Activated CD4-positive, alpha-beta T cell treated with anti-CD3 and anti-CD28 coated beads for 36 hours (primary cell): ENCODE results near the gene LHB. TPM values are rescaled to one million over a fixed set of nuclear protein-coding genes. Genes with fewer than 3 reads are reported as not detected.
"Not testable (repeated sequence)": the region's sequence is repeated elsewhere in the genome, so short reads cannot be mapped to it uniquely, and the experiment has no call there.

Source experiments
- ATAC-seq: fragments of 200-7000 bp; cut with Tn5 transposase; one replicate; pipeline ENCODE4 v1.10.0; 2021; ENCODE audit warnings: mild to moderate bottlenecking, moderate library complexity
- CTCF ChIA-PET: fragments of 350-600 bp; sonication (Branson Sonifier 250); formaldehyde crosslinking; loops from one replicate; lab custom pipeline; 2021; ENCODE audit warnings: antibody characterized with exemption; lab: Charles Lee
- POLR2A ChIA-PET: fragments of 350-600 bp; sonication (Branson Sonifier 250); formaldehyde crosslinking; loops from one replicate; lab custom pipeline; 2021; ENCODE audit warnings: antibody characterized with exemption, inconsistent platforms; lab: Charles Lee
- DNase-seq: peaks from one replicate; pipeline ENCODE4 v3.0.0-alpha.2; 2020
- H3K27ac Mint-ChIP-seq: one replicate; pipeline ENCODE4 v1.8.0; 2021; ENCODE audit warnings: mixed read lengths
- H3K27me3 Mint-ChIP-seq: one replicate; pipeline ENCODE4 v1.8.0; 2021; ENCODE audit warnings: mixed read lengths
- H3K36me3 Mint-ChIP-seq: one replicate; pipeline ENCODE4 v1.8.0; 2021; ENCODE audit warnings: low read depth, mixed read lengths
- H3K4me1 Mint-ChIP-seq: one replicate; pipeline ENCODE4 v1.8.0; 2021; ENCODE audit warnings: mixed read lengths
- H3K4me3 Mint-ChIP-seq: one replicate; pipeline ENCODE4 v1.8.0; 2021; ENCODE audit warnings: mild to moderate bottlenecking, moderate library complexity, mixed read lengths
- H3K9me3 Mint-ChIP-seq: one replicate; pipeline ENCODE4 v1.8.0; 2021; ENCODE audit warnings: low read depth, mixed read lengths
- intact Hi-C, 2 experiments: fragments of 100-400 bp; cut with DNase I in 1 of 2; cut with micrococcal nuclease in 1 of 2; formaldehyde crosslinking; loops; one replicate each; pipeline versions ENCODE4 v1.14.2 to v1.15.1; 2022 to 2024; cut with DNase I, micrococcal nuclease
- total RNA-seq, 2 experiments: library from RNA; stranded (reverse); gene quantifications; one replicate each; pipeline ENCODE4 v1.2.3, GENCODE V29; 2021

The LHB gene
- total RNA-seq, 2 experiments from 2014 or later: 0.39 to 0.51 TPM

DNA sequence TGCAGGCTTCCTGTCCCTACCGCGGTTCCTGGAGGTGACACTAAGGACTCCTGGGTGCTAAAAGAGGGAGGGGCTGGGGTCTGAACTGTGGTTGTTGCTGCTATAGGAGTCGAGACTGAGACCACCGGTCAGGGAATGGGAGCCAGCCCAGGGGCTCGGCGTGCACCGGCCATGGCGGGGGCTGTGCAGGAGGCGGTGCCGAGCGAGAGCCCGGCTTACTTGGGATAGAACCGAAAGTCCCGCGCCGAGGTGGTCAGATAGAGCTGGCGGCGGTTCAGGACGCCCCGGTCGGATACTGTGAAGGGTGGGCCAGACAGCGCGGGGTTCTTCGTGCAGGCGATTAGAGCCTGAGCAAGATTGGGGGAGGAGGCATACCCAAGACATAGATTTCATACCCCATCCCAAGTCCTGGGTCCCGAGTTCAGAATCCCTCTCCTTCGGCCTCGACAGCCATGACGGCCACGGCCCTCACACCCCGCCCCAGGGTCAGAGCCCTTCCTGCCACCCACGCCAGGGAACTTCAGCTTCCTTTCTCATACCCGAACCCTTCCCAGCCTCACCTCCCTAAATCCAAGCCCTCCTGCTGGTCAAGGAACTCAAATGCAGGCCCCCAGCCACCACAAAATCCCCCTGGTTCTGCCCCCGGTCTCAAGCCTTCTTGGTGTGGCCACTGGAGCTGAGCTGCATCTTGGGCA, 40.2 kb upstream of the LHB start:
- Mint-ChIP-seq H3K27me3 (peaks cover 35% of the 10 kb centered on the region), H3K4me1 (peaks cover 20% of the 10 kb centered on the region), H3K4me3 (peak overlapping the region; percentile 56)
- not testable (repeated sequence) for H3K36me3 Mint-ChIP-seq, H3K9me3 Mint-ChIP-seq, DNase-seq, H3K27ac Mint-ChIP-seq
- intact Hi-C loops: loop anchor here in 1 of 2 experiments (2.0 to 5.0 kb wide), 2 partner anchors 58 to 95 kb away; partner anchors contain the start of gene LIN7B
- ChIA-PET CTCF (interaction anchor here (0.9 to 1.6 kb wide), 5 partner anchors 8 to 64 kb away, joined by 3 to 11 read pairs (median 3); partner anchors contain the start of genes GYS1, NTF4 and RUVBL2), POLR2A (interaction anchor here (0.6 to 0.7 kb wide), 2 partner anchors 291 to 305 kb away, joined by 3 to 4 read pairs; no protein-coding TSS in a partner anchor)
- ATAC-seq: peak; percentile 8

DNA sequence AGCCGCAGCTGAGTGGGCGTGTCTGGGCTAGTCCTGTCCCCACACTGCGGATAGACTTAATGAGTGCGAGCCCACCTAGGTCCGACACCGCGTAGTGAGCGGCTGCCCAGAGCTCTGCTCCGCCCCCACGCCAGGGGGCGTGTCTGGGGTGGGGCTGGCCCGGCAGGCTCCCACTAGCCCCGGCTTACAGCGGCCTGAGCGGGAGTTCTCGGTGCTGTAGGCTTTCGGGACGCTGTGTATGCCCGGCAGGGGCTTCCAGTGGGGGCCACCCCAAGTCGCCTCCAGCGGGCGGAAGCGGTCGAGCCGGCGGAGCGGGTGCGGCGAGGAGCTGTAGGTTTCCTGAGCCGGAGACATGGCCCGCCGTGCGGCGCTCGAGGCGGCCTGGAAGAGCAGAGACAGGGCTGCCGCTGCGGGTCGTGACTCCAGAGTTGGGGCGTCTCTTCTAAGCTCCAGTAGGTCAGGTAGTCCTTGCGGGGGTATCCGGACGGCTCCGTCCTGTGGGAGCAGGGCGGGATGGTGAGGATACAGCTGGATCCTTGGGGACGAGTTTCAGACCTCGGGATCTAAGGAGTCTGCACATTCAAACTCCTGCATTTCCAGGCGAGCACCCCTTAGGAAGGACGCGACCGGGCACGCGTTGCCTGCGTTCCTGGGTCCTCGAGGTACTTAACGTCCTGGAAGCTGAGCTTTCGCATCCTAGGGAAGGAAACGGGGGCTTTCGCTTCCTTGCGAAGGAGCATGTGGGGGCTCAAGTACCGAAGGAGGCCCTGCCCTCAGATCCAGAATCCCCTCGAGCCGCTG, 39.4 kb upstream of the LHB start:
- H3K4me3 Mint-ChIP-seq: peak overlapping the region; percentile 56
- ChIA-PET POLR2A (interaction anchor here (0.6 to 0.7 kb wide), 2 partner anchors 292 to 304 kb away, joined by 3 to 4 read pairs; no protein-coding TSS in a partner anchor), CTCF (interaction anchor here (0.9 to 1.6 kb wide), 6 partner anchors 9 to 170 kb away, joined by 3 to 11 read pairs (median 3); partner anchors contain the start of genes GYS1, NTF4 and RUVBL2)
- H3K27ac Mint-ChIP-seq: no peak overlapping the region
- no peaks in the 10 kb centered on the region for H3K36me3 Mint-ChIP-seq
- ATAC-seq: peak; percentile 68
- H3K4me1 Mint-ChIP-seq: peaks cover 20% of the 10 kb centered on the region
- intact Hi-C loops: loop anchor here in 1 of 2 experiments (2.0 to 5.0 kb wide), 2 partner anchors 58 to 96 kb away; partner anchors contain the start of gene LIN7B
- no peaks in the 10 kb centered on the region for H3K9me3 Mint-ChIP-seq
- peaks cover 35% of the 10 kb centered on the region for H3K27me3 Mint-ChIP-seq
- DNase-seq: peak; percentile 69

DNA sequence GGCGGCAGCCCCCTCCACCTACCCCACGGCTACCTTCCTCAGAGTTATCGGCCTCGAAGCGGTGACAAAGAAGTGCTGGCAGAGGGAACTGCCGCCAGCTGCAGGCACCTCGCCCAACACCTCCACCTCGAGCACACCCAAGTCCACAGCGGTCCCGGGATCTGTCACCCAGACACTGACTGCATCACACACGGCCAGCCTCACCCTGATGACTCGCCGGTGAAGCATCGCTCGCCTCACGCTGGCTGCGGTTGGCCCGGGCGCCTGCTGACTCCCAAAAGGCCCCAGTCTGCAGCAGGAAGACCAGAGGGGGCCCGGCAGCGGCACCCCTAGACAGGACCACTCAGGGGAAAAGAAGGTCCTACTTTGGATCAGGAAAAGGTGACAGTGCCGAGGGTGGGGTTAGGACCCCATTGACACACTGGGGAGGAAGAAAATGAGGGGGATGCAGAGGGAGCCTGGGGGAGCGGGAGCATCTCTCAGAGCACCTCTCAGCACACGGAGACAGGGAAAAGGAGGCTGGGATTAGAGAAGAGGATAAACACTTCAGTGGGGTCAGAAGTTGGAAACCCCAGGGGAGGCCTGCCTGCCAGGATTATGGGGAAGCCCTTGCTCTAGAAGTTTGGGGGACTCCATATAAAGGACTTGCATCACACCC, 33.6 kb upstream of the LHB start:
- POLR2A ChIA-PET, H3K4me3 Mint-ChIP-seq, ATAC-seq, intact Hi-C loops, H3K27me3 Mint-ChIP-seq, H3K4me1 Mint-ChIP-seq, H3K27ac Mint-ChIP-seq, H3K36me3 Mint-ChIP-seq, DNase-seq, H3K9me3 Mint-ChIP-seq: not testable (repeated sequence)
- CTCF ChIA-PET: interaction anchor here (1.5 kb wide), 1 partner anchor 9 kb away, joined by 4 read pairs; no protein-coding TSS in a partner anchor

DNA sequence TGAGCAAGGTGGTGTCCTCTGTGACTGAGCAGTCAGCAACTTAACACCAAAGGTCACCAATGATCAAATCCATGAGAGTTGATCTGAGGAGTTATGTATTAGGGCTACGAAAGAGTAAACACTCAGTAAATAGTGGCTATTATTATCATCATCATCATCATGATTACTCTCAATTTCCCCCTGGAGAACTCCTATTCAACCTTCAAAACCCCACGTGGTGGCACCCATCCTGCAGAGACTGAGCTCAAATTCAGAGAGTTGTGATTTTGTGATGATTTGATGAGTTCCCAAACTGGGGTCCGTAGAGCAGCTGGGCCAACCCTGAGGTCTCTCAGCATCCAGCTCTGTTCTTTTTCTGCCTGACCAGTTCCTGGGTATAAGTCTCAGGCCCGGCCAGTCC, 32.9 kb upstream of the LHB start:
- ATAC-seq, H3K4me3 Mint-ChIP-seq, POLR2A ChIA-PET, H3K36me3 Mint-ChIP-seq, intact Hi-C loops, H3K4me1 Mint-ChIP-seq, H3K27ac Mint-ChIP-seq, CTCF ChIA-PET, H3K9me3 Mint-ChIP-seq, DNase-seq, H3K27me3 Mint-ChIP-seq: not testable (repeated sequence)

DNA sequence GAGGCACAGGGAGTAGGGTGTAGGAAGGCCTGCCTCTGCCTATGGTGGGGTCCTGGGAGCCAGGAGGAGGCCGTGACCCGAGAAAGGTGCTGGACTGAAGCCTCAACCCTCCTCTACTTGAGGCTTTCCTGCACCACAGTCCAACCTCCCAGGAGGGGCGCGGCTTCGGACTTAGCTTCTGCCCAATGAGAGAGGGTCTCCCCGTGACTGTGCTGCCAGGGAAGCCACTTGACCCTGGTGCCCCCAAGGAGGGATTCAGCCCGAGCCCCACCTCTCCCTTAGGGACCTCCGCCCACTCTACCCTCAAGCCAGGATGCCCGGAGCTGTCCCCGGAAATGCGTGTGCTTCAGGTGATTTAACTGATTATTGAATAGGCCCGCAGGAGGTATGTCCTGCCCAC, 32.1 kb upstream of the LHB start, which contains the start of gene CGB8:
Gene CGB8, minus strand, starts transcription at position 101 of the 400 bp plus-strand sequence. CDS start 372 bp downstream, outside the sequence.
- DNase-seq, H3K27ac Mint-ChIP-seq, POLR2A ChIA-PET, H3K4me3 Mint-ChIP-seq, ATAC-seq, intact Hi-C loops, H3K27me3 Mint-ChIP-seq, CTCF ChIA-PET, H3K4me1 Mint-ChIP-seq, H3K36me3 Mint-ChIP-seq, H3K9me3 Mint-ChIP-seq: not testable (repeated sequence)

DNA sequence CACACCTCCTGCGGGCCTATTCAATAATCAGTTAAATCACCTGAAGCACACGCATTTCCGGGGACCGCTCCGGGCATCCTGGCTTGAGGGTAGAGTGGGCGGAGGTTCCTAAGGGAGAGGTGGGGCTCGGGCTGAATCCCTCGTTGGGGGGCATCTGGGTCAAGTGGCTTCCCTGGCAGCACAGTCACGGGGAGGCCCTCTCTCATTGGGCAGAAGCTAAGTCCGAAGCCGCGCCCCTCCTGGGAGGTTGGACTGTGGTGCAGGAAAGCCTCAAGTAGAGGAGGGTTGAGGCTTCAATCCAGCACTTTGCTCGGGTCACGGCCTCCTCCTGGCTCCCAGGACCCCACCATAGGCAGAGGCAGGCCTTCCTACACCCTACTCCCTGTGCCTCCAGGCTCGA, 26.7 kb upstream of the LHB start, which contains the start of gene CGB5:
Gene CGB5, plus strand, starts transcription at position 301 of the 400 bp plus-strand sequence. CDS start 362 bp downstream, outside the sequence.
- H3K4me3 Mint-ChIP-seq, H3K36me3 Mint-ChIP-seq, DNase-seq, POLR2A ChIA-PET, CTCF ChIA-PET, H3K27ac Mint-ChIP-seq, ATAC-seq, H3K4me1 Mint-ChIP-seq, H3K9me3 Mint-ChIP-seq, H3K27me3 Mint-ChIP-seq, intact Hi-C loops: not testable (repeated sequence)

DNA sequence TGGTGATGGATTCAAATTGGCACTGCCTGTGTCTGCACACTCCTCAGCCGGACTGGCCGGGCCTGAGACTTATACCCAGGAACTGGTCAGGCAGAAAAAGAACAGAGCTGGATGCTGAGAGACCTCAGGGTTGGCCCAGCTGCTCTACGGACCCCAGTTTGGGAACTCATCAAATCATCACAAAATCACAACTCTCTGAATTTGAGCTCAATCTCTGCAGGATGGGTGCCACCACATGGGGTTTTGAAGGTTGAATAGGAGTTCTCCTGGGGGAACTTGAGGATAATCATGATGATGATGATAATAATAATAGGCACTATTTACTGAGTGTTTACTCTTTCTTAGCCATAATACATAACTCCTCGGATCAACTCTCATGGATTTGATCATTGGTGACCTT, 25.8 kb upstream of the LHB start:
- H3K4me3 Mint-ChIP-seq, ATAC-seq, H3K27me3 Mint-ChIP-seq, H3K9me3 Mint-ChIP-seq, DNase-seq, CTCF ChIA-PET, H3K36me3 Mint-ChIP-seq, intact Hi-C loops, H3K4me1 Mint-ChIP-seq, H3K27ac Mint-ChIP-seq, POLR2A ChIA-PET: not testable (repeated sequence)

DNA sequence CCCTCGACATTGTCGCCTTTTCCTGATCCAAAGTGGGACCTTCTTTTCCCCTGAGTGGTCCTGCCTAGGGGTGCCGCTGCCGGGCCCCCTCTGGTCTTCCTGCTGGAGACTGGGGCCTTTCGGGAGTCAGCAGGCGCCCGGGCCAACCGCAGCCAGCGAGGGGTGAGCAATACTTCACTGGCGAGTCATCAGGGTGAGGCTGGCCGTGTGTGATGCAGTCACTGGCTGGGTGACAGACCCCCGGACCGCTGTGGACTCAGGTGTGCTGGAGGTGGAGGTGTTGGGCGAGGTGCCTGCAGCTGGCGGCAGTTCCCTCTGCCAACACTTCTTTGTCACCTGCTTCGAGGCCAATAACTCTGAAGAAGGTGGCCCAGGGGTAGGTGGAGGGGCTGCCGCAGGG, 25.3 kb upstream of the LHB start:
- Mint-ChIP-seq H3K27me3 (no peaks in the 10 kb centered on the region), H3K4me3 (no peak overlapping the region), H3K36me3 (no peaks in the 10 kb centered on the region), H3K27ac (no peak overlapping the region), H3K4me1 (no peaks in the 10 kb centered on the region), H3K9me3 (no peaks in the 10 kb centered on the region)
- intact Hi-C loops: no loop called here
- ATAC-seq: no peak
- ChIA-PET POLR2A (no interaction called here), CTCF (no interaction called here)
- DNase-seq: no peak

DNA sequence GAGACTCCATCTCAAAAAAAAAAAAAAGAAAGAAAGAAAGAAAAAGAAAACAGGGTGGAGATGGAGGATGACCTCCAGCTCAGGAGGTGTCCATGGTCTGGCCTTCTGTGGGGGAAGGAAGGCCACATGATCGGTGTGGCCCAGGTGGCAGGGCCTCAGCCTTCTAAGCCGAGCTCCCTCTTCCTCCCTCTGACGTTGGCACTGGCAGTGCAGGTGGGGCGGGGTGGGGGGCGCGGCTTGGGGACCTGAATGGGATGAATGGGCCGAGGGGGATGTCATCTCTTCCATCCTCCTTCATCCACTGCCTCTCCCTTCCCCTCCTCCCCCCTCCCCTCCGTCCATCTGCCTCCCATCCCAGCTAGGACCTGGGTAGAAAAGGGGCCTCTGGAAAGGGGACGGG, 22.8 kb upstream of the LHB start:
- H3K9me3 Mint-ChIP-seq, H3K27ac Mint-ChIP-seq, DNase-seq, H3K4me3 Mint-ChIP-seq, POLR2A ChIA-PET, H3K27me3 Mint-ChIP-seq, ATAC-seq, CTCF ChIA-PET, H3K36me3 Mint-ChIP-seq, intact Hi-C loops, H3K4me1 Mint-ChIP-seq: not testable (repeated sequence)

DNA sequence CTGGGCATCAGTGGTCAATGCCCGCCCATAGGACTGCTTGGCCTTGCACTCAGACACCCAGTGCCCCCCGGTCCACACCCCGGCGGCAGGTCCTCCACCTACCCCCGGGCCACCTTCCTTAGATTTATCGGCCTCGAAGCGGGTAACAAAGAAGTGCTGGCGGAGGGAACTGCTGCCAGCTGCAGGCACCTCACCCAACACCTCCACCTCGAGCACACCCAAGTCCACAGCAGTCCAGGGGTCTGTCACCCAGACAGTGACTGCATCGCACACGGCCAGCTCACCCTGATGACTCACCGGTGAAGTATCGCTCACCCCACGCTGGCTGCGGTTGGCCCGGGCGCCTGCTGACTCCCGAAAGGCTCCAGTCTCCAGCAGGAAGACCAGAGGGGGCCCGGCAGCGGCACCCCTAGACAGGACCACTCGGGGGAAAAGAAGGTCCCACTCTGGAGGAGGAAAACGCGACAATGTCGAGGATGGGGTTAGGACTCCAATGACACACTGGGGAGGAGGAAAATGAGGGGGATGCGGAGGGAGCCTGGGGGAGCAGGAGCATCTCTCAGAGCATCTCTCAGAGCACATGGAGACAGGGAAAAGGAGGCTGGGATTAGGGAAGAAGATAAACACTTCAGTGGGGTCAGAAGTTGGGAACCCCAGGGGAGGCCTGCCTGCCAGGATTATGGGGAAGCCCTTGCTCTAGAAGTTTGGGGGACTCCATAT, 21.8 kb upstream of the LHB start:
- POLR2A ChIA-PET, CTCF ChIA-PET, ATAC-seq, intact Hi-C loops, H3K27me3 Mint-ChIP-seq, H3K4me1 Mint-ChIP-seq, H3K27ac Mint-ChIP-seq, H3K36me3 Mint-ChIP-seq, H3K9me3 Mint-ChIP-seq, DNase-seq, H3K4me3 Mint-ChIP-seq: not testable (repeated sequence)
